Lower leg skin (tissue), 4 donors: ENCODE results near the gene TAS1R1. TPM values are rescaled to one million over a fixed set of nuclear protein-coding genes. Genes with fewer than 3 reads are reported as not detected.

Source experiments
- DNase-seq, 2 donors: peaks; one replicate each; pipeline ENCODE4 v3.0.0-alpha.2; 2019; ENCODE audit warnings: low spot score in 2 of 2
- H3K4me3 ChIP-seq: fragments of 200-600 bp; sonication (generic); 2 replicates; pipeline ENCODE4 v1.5.1; 2017; ENCODE audit warnings: mild to moderate bottlenecking, low read depth; ENCODE audit not compliant: poor library complexity, severe bottlenecking
- CTCF ChIP-seq, 3 donors: fragments of 450-650 bp; IDR thresholded peaks; one replicate each; pipeline ENCODE4 v1.5.1; 2016; ENCODE audit warnings: antibody characterized with exemption in 3 of 3, mild to moderate bottlenecking in 3 of 3, moderate library complexity in 2 of 3
- POLR2A ChIP-seq, 2 donors: fragments of 450-650 bp; IDR thresholded peaks; one replicate each; pipeline ENCODE4 v1.6.1; 2016 to 2017; ENCODE audit warnings: antibody characterized with exemption in 2 of 2, mild to moderate bottlenecking in 1 of 2, moderate library complexity in 1 of 2
- WGBS, 2 donors: methylation state at CpG; one replicate each; pipeline ENCODE4 v1.1.5; 2018; 5-methylcytosine and 5-hydroxymethylcytosine counted together
- intact Hi-C: fragments of 100-400 bp; cut with DNase I; formaldehyde crosslinking; loops from one replicate; pipeline ENCODE4 v1.15.0; 2023; ENCODE audit warnings: low total_unique reads
- total RNA-seq, 4 donors: library from RNA; depleted of rRNA; stranded (reverse); fragments of >200 nt; gene quantifications; one replicate each; pipeline ENCODE4 v1.1.0, GENCODE V29; 2016

Gene TAS1R1
- total RNA-seq, 4 donors from 2014 or later = 0.27 to 0.39 TPM; not detected in 2

GRCh38 chr1:6600410-6601048 lies 45.4 kb downstream of the TAS1R1 start:
- TF ChIP-seq CTCF (IDR thresholded peaks at IDR 0.05) = no peak
- no peak for TF ChIP-seq POLR2A (IDR thresholded peaks at IDR 0.05)
- intact Hi-C loops = no loop called here
- WGBS, 2 donors = 7 to 8% methylated on average over 10 of the region's 10 CpGs
- peak overlapping the region; percentile 97 for H3K4me3 ChIP-seq
- no peak for DNase-seq

GRCh38 chr1:6601049-6601922 lies 46.2 kb downstream of the TAS1R1 start:
- peak; percentile 95 to 96 for DNase-seq
- TF ChIP-seq CTCF (IDR thresholded peaks at IDR 0.05) (no peak), POLR2A (IDR thresholded peaks at IDR 0.05) (peak in 1 of 2 donors; percentile 7)
- WGBS, 2 donors = 0 to 1% methylated on average over 22 to 26 of the region's 40 CpGs
- intact Hi-C loops = no loop called here
- peak overlapping the region; percentile 97 for H3K4me3 ChIP-seq

GRCh38 chr1:6601923-6602668 lies 47.0 kb downstream of the TAS1R1 start:
- WGBS, 2 donors = 0 to 1% methylated on average over 16 to 30 of the region's 103 CpGs
- DNase-seq = peak in 1 of 2 donors; percentile 88
- intact Hi-C loops = no loop called here
- peak overlapping the region; percentile 97 for H3K4me3 ChIP-seq
- TF ChIP-seq CTCF (IDR thresholded peaks at IDR 0.05) (no peak), POLR2A (IDR thresholded peaks at IDR 0.05) (no peak)

GRCh38 chr1:6602669-6603237 lies 47.6 kb downstream of the TAS1R1 start, which contains the start of gene KLHL21:
Gene KLHL21, minus strand, starts transcription at chr1:6602869. Its CDS starts 52 bp downstream, at chr1:6602817.
- DNase-seq = peak; percentile 88 to 98
- TF ChIP-seq POLR2A (IDR thresholded peaks at IDR 0.05) = peak in 1 of 2 donors; percentile 80
- TF ChIP-seq CTCF (IDR thresholded peaks at IDR 0.05) = no peak
- peak within 1 kb of the TSS; percentile 97 for H3K4me3 ChIP-seq
- WGBS, 2 donors = 0 to 1% methylated on average over 8 to 20 of the region's 84 CpGs
- intact Hi-C loops = no loop called here

- peak in 1 of 2 donors; percentile 93 for DNase-seq
- no peak for TF ChIP-seq CTCF (IDR thresholded peaks at IDR 0.05)
- TF ChIP-seq POLR2A (IDR thresholded peaks at IDR 0.05) = no peak
- H3K4me3 ChIP-seq = peak overlapping the region; percentile 45
- WGBS, 2 donors = 0 to 1% methylated on average over 32 to 33 of the region's 36 CpGs
- intact Hi-C loops = no loop called here
Observed at GRCh38 chr1:6603238-6603914, 48.3 kb downstream of the TAS1R1 start.
